Measurements from ENCODE around the gene KRT85.

- TF ChIP-seq CTCF (IDR thresholded peaks at IDR 0.05) (no peak), POLR2A (IDR thresholded peaks at IDR 0.05) (no peak)
Measured at GRCh38 chr12:52341066-52341580, 26.2 kb downstream of the KRT85 start.

All from testis (tissue), 2 donors.